ENCODE data around the gene PKD1. TPM values are rescaled to one million over a fixed set of nuclear protein-coding genes. Genes with fewer than 3 reads are reported as not detected.
A peak's percentile ranks its signal among the peaks of the same experiment; 100 is the strongest.

Gene PKD1
- total and polyA plus RNA-seq, 2 of the 13 experiments (the other 11 are each of a cell fraction or from before 2014, with no cell fraction given), result 22.1 to 23.0 TPM

GRCh38 chr16:2150418-2151187, 14.9 kb upstream of the PKD1 start (continued):
- TF ChIP-seq, protein P1, sequence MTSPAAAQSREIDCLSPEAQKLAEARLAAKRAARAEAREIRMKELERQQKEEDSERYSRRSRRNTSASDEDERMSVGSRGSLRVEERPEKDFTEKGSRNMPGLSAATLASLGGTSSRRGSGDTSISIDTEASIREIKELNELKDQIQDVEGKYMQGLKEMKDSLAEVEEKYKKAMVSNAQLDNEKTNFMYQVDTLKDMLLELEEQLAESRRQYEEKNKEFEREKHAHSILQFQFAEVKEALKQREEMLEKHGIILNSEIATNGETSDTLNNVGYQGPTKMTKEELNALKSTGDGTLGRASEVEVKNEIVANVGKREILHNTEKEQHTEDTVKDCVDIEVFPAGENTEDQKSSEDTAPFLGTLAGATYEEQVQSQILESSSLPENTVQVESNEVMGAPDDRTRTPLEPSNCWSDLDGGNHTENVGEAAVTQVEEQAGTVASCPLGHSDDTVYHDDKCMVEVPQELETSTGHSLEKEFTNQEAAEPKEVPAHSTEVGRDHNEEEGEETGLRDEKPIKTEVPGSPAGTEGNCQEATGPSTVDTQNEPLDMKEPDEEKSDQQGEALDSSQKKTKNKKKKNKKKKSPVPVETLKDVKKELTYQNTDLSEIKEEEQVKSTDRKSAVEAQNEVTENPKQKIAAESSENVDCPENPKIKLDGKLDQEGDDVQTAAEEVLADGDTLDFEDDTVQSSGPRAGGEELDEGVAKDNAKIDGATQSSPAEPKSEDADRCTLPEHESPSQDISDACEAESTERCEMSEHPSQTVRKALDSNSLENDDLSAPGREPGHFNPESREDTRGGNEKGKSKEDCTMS (CRISPR knock-in tag; conservative IDR thresholded peaks at IDR 0.05), result no peak
- TF ChIP-seq ZNF230 (CRISPR knock-in tag; IDR thresholded peaks at IDR 0.05) (no peak), KLF11 (CRISPR knock-in tag; IDR thresholded peaks at IDR 0.05) (no peak), BRCA1 (CRISPR knock-in tag; IDR thresholded peaks at IDR 0.05) (no peak), PCBP2 (optimal IDR thresholded peaks at IDR 0.05; ENCODE audit: low read depth, low read length, poor library complexity, severe bottlenecking) (no peak), PAXIP1 (CRISPR knock-in tag; conservative IDR thresholded peaks at IDR 0.05) (no peak), POLR2G (IDR thresholded peaks at IDR 0.05; ENCODE audit: low read depth, low read length) (peak; percentile 43), TIGD3 (CRISPR knock-in tag; IDR thresholded peaks at IDR 0.05; ENCODE audit: borderline replicate concordance) (no peak), ZBTB34 (CRISPR knock-in tag; IDR thresholded peaks at IDR 0.05) (no peak), ZNF777 (CRISPR knock-in tag; IDR thresholded peaks at IDR 0.05) (no peak), TP53 (CRISPR knock-in tag; conservative IDR thresholded peaks at IDR 0.05) (no peak), HNF4A (CRISPR knock-in tag; IDR thresholded peaks at IDR 0.05) (no peak; the same call in 1 of the 2 replicates), HNRNPH1 (optimal IDR thresholded peaks at IDR 0.05; ENCODE audit: low read depth, low read length) (peak; percentile 44), GABPB1 (CRISPR knock-in tag; IDR thresholded peaks at IDR 0.05) (no peak), AGO1 (IDR thresholded peaks at IDR 0.05; ENCODE audit: low read depth, low read length, poor library complexity, severe bottlenecking) (peak; percentile 94)
- TF ChIP-seq, protein P2, sequence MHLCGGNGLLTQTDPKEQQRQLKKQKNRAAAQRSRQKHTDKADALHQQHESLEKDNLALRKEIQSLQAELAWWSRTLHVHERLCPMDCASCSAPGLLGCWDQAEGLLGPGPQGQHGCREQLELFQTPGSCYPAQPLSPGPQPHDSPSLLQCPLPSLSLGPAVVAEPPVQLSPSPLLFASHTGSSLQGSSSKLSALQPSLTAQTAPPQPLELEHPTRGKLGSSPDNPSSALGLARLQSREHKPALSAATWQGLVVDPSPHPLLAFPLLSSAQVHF (CRISPR knock-in tag; IDR thresholded peaks at IDR 0.05), result no peak
- TF ChIP-seq, protein P3, sequence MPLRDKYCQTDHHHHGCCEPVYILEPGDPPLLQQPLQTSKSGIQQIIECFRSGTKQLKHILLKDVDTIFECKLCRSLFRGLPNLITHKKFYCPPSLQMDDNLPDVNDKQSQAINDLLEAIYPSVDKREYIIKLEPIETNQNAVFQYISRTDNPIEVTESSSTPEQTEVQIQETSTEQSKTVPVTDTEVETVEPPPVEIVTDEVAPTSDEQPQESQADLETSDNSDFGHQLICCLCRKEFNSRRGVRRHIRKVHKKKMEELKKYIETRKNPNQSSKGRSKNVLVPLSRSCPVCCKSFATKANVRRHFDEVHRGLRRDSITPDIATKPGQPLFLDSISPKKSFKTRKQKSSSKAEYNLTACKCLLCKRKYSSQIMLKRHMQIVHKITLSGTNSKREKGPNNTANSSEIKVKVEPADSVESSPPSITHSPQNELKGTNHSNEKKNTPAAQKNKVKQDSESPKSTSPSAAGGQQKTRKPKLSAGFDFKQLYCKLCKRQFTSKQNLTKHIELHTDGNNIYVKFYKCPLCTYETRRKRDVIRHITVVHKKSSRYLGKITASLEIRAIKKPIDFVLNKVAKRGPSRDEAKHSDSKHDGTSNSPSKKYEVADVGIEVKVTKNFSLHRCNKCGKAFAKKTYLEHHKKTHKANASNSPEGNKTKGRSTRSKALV (CRISPR knock-in tag; IDR thresholded peaks at IDR 0.05), result no peak
